NCI-H82 treated with DMSO at 0.1 percent for 48 hours (cell line): ENCODE measurements around the gene KIAA1328.

ENCODE experiments used
- DNase-seq: peaks from one replicate; lab custom pipeline; 2025; ENCODE audit not compliant: unreplicated experiment; lab: John Stamatoyannopoulos, UW

Gene KIAA1328

GRCh38 chr18:36942264-36942663 is 113.3 kb downstream of the KIAA1328 start:
- DNase-seq, result peak; percentile 27

- DNase-seq, result no peak
Observed at GRCh38 chr18:36947820-36948348, 119.0 kb downstream of the KIAA1328 start.

- DNase-seq, result no peak
Observed at GRCh38 chr18:36950282-36950681, 121.4 kb downstream of the KIAA1328 start.

GRCh38 chr18:36950960-36951359 is 122.0 kb downstream of the KIAA1328 start:
- no peak for DNase-seq

GRCh38 chr18:36953047-36953446 is 124.1 kb downstream of the KIAA1328 start:
- DNase-seq, result no peak

- DNase-seq, result no peak
Observed at GRCh38 chr18:36960038-36960437, 131.1 kb downstream of the KIAA1328 start.

GRCh38 chr18:36963464-36963863 is 134.5 kb downstream of the KIAA1328 start:
- DNase-seq, result no peak

GRCh38 chr18:36974686-36975085 is 145.8 kb downstream of the KIAA1328 start:
- DNase-seq, result no peak

- no peak for DNase-seq
Observed at GRCh38 chr18:36977121-36977520, 148.2 kb downstream of the KIAA1328 start.

GRCh38 chr18:36993068-36993467 is 164.1 kb downstream of the KIAA1328 start:
- DNase-seq, result no peak

GRCh38 chr18:37006742-37007141 is 177.8 kb downstream of the KIAA1328 start:
- no peak for DNase-seq

GRCh38 chr18:37012452-37012851 is 183.5 kb downstream of the KIAA1328 start:
- no peak for DNase-seq

GRCh38 chr18:37019157-37019827 is 190.4 kb downstream of the KIAA1328 start:
- no peak for DNase-seq

- DNase-seq, result no peak
Observed at GRCh38 chr18:37033419-37033818, 204.5 kb downstream of the KIAA1328 start.

- DNase-seq, result no peak
Observed at GRCh38 chr18:37042381-37042780, 213.5 kb downstream of the KIAA1328 start.

- DNase-seq, result no peak
Observed at GRCh38 chr18:37055137-37055802, 226.3 kb downstream of the KIAA1328 start.

GRCh38 chr18:37064187-37064586 is 235.3 kb downstream of the KIAA1328 start:
- no peak for DNase-seq

GRCh38 chr18:37065254-37065653 is 236.3 kb downstream of the KIAA1328 start:
- DNase-seq, result no peak

- no peak for DNase-seq
Observed at GRCh38 chr18:37084912-37085311, 256.0 kb downstream of the KIAA1328 start.

- no peak for DNase-seq
Observed at GRCh38 chr18:37085362-37085761, 256.4 kb downstream of the KIAA1328 start.

- DNase-seq, result no peak
Observed at GRCh38 chr18:37107748-37108522, 279.0 kb downstream of the KIAA1328 start.

GRCh38 chr18:37122877-37123276 is 293.9 kb downstream of the KIAA1328 start:
- DNase-seq, result no peak
